Midbrain (tissue), 1 donor: ENCODE measurements around the gene EYA2.

Experiments
- DNase-seq: peaks from one replicate; lab custom pipeline; 2025; lab: John Stamatoyannopoulos, UW

The EYA2 gene

DNA sequence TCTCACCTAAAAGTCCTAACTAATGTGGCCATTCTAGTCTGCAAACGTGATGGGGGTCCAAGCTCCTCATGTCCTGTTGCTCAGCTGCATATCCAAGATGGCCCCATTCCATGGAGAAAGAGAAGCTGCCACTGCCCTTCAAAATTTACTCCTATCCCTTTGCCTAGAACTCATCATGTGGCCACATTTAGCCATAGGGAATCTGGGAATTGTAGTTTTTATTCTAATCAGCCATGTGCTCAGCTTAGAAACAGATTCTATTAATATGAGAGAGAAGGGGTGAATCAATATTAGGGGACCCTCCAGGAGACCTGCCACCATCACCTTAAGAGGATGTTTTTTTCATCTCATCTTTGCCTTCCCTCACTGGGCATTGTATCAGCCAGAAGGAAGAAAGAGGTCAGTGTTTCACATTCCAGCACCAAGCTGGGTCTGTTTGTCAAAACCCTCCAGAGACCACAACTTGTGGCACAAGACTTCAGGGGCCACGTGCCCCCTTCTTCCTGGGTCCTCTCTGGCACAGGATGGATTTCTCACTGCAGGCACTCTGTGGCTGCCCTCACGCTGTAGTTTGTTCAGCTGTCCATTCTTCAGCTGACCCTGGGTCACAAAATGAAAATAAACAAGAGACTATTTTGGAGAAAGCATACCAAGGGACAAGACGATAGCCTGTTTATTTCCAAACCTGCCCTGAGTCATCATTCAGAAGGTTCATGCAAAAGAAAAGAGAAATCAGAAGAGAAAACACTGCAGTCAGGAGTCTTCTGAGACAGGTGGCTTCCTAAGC lies 172.0 kb downstream of the EYA2 start:
- DNase-seq, result no peak

- no peak for DNase-seq
Measured at GRCh38 chr20:47067776-47068175, 173.1 kb downstream of the EYA2 start.

- DNase-seq, result no peak
Measured at GRCh38 chr20:47070176-47070575, 175.5 kb downstream of the EYA2 start.

- DNase-seq, result no peak
Measured at GRCh38 chr20:47071646-47072185, 177.1 kb downstream of the EYA2 start.

DNA sequence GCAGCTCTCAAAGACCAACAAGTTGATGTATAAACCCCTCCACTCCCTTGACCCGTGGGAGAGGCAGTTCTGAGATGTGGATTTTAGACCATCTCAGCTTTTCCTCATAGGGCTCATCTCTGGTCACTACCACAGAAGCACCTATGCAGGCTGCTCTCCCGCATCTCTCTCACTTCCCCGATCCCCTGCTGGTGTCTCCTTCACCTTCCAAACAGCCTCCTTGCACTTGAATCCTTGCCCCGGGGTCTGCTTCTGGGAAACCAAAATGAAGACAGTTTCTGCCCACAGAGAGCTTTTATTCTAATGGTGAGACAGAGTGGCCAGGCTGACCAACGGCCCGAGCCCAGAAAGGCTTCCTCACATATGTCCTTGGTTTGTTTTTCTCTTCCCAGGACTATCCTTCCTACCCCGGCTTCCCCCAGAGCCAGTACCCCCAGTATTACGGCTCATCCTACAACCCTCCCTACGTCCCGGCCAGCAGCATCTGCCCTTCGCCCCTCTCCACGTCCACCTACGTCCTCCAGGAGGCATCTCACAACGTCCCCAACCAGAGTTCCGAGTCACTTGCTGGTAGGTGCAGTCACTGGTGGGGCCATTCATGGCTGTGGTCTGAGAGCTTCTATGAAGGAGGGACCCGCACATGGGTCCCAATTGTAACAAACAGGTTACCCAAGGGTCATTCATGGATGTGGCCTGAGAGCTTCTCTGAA lies 179.3 kb downstream of the EYA2 start:
- no peak for DNase-seq

DNA sequence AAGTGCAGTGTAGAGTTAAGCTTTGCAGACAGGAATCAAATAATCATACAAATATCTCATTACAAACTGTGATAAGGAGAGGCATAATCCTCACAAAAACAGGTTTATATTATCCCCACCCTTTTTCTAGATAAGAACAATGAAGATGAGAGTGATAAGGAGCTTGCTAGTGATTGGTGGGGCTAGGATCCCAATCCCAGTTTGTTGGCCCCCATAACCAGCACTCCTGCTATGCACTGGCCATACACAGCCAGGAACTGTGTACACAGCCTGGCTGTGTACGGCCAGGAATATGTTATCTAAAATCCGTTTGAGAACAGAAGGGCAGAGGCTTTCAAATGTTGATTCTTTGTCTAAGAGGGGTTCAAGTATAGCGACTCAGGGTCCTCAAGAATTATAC lies 180.6 kb downstream of the EYA2 start:
- no peak for DNase-seq

GRCh38 chr20:47079047-47079446 lies 184.4 kb downstream of the EYA2 start:
- no peak for DNase-seq

DNA sequence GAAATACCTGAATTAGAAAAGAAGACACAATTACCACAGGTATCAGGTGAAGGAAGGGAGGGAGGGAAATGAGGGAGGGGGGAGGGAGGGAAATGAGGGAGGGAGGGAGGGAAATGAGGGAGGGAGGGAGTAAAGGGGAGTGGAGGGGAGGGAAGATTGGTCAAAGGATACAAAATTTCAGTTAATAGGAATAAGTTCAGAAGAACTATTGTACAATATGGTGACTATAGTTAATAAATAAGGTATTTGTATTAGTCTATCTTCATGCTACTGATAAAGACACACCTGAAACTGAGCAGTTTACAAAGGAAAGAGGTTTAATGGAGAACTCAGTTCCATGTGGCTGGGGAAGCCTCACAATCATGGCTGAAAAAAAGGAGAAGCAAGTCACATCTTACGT lies 185.7 kb downstream of the EYA2 start:
- no peak for DNase-seq

- no peak for DNase-seq
Measured at GRCh38 chr20:47086316-47086715, 191.7 kb downstream of the EYA2 start.

DNA sequence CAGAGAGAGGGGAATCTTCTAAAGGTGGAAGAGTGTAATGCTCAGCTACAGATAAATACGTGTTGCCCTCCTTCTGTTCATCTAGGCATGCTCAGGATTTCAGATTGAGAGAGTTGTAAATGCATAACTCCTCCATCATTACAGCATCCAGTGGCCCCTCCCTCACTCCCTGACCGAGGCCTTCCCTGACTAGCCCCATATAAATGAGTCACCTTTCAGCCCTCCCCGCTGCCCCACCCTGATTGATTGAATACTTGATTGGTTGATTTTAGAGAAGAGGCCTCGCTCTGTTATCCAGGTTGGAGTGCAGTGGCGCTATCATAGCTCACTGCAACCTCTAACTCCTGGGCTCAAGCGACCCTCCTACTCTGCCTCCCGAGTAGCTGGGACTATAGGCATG lies 193.7 kb downstream of the EYA2 start:
- no peak for DNase-seq

DNA sequence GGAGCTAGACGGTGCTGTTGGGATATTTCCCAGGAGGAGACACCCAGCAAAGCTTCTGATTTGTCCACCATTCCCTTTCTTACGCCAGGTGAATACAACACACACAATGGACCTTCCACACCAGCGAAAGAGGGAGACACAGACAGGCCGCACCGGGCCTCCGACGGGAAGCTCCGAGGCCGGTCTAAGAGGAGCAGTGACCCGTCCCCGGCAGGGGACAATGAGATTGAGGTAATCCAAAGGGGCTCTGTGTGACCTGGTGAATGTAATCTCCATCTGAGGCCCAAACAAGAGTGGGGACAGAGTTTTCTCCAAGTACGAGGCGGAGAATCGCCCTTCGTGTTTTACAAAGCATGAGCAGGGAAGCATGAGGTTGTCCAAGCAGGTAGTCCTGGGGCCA lies 194.5 kb downstream of the EYA2 start:
- no peak for DNase-seq

- no peak for DNase-seq
Measured at GRCh38 chr20:47090835-47091234, 196.2 kb downstream of the EYA2 start.

GRCh38 chr20:47093320-47093966 lies 198.8 kb downstream of the EYA2 start:
- DNase-seq, result no peak

DNA sequence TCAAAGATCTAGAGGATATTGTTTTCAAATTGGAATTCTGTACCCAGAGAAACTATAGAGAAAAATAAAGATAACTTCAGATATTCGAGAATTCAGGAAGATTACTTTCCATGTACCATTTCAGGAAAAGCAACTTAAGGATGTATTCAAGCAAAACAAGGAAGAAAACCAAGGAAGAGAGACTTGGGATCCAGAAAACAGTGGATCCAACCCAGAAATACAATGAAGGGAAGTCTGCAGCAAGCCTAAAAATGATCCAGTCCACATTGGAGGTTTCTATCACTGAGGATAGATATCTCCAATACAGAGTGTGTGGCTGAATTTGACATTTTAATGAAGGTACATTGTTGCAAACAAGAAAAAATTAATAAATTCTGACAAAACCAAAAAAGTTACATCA lies 201.0 kb downstream of the EYA2 start:
- no peak for DNase-seq

GRCh38 chr20:47097691-47098622 lies 203.3 kb downstream of the EYA2 start:
- DNase-seq, result no peak

GRCh38 chr20:47099093-47099492 lies 204.4 kb downstream of the EYA2 start:
- no peak for DNase-seq

GRCh38 chr20:47099825-47100441 lies 205.3 kb downstream of the EYA2 start:
- DNase-seq, result no peak

DNA sequence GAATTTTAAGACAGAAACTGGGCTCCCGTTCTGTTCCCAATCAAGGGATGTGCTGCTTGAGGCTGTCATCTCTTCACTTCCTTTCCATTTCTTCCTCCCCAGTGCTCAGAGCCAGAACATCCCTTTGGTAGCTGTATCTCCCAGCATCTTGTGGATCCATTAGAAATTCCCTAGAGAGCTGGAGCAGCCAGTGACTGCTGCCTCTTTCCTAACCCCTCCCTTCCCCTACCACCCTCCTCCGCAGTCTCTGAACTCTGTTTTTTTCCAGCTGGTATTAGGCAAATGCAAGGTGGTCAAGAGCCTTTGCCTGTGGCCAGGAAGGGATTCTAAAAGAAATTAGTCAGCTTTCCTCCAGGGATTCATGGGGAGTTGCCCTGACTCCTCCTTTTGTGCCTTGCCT lies 208.0 kb downstream of the EYA2 start:
- DNase-seq, result no peak

DNA sequence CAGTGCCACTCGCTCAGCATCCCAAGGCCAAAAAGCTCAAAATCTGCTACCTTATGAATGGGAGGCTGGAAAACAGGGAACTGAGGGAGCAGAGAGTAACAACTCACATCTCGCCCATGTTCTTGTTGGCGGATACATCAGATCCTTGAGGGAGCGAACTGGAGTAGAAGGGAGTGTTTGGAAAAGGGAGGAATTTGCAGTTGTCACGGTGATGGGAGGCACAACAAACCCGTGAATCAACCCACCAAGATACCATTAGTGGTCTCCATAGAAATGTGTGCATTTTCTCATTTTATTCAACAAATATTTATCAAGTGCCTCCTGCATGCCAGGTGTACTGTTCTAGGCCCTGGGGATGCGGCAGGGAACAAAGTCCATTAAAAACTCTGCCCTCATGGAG lies 212.1 kb downstream of the EYA2 start:
- no peak for DNase-seq

GRCh38 chr20:47108994-47109393 lies 214.4 kb downstream of the EYA2 start:
- DNase-seq, result no peak

- DNase-seq, result no peak
Measured at GRCh38 chr20:47110819-47111218, 216.2 kb downstream of the EYA2 start.
